NCI-H1105 (cell line): Measurements from ENCODE around the gene MAFF.

Experiments used
- DNase-seq: peaks from one replicate; lab custom pipeline; 2025; lab: John Stamatoyannopoulos, UW

Gene MAFF

GRCh38 chr22:38203855-38204514 lies 2.2 kb downstream of the MAFF start:
- no peak for DNase-seq

GRCh38 chr22:38204784-38205183 lies 3.0 kb downstream of the MAFF start:
- DNase-seq, result no peak

GRCh38 chr22:38205261-38206128 lies 3.7 kb downstream of the MAFF start:
- DNase-seq, result no peak

GRCh38 chr22:38207898-38208432 lies 6.2 kb downstream of the MAFF start:
- DNase-seq, result no peak

- DNase-seq, result no peak
Measured at GRCh38 chr22:38208551-38208968, 6.8 kb downstream of the MAFF start.

- no peak for DNase-seq
Measured at GRCh38 chr22:38211556-38211955, 9.8 kb downstream of the MAFF start.

GRCh38 chr22:38212442-38212841 lies 10.6 kb downstream of the MAFF start:
- DNase-seq, result no peak

- DNase-seq, result no peak
Measured at GRCh38 chr22:38213319-38213989, 11.7 kb downstream of the MAFF start.

DNA sequence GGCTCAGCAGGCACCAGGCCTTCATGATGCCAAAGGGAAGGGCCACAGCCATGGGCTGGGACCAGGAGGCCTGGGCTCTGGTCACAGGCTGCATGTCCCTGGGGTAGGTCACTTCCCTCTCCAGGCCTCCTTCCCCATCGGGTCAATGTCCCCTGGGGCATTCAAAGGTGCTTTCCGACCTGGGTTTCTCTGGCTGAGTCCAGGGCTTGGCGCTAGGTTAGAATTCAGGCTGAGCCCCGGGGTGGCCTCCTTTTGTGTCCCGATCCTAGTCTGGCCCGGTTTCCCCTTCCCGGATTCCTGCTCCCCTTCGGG lies 12.2 kb downstream of the MAFF start:
- DNase-seq, result no peak

GRCh38 chr22:38214302-38215056 lies 12.7 kb downstream of the MAFF start:
- no peak for DNase-seq

GRCh38 chr22:38215156-38216038 lies 13.6 kb downstream of the MAFF start:
- no peak for DNase-seq

- DNase-seq, result no peak
Measured at GRCh38 chr22:38218661-38219622, 17.1 kb downstream of the MAFF start.

DNA sequence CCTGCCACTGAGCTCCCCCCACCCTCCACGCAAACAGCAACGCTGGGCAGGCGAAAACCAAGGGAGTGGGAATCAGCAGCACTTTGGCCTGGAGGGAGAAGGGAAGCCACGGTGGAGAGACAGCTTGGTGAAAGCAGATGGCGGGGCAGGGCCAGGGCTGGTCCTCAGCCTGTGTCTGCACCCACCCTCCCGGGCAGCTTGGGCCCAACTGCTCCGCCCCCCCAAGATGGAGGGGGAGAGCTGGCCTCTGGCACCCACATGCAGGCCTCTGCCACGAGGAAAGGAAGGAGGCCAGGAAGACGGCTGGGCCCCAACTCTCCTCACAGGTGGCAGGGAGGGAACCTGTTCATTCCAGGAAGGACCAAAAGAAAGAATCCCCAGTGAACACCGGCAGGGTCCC lies 17.8 kb downstream of the MAFF start:
- DNase-seq, result no peak

DNA sequence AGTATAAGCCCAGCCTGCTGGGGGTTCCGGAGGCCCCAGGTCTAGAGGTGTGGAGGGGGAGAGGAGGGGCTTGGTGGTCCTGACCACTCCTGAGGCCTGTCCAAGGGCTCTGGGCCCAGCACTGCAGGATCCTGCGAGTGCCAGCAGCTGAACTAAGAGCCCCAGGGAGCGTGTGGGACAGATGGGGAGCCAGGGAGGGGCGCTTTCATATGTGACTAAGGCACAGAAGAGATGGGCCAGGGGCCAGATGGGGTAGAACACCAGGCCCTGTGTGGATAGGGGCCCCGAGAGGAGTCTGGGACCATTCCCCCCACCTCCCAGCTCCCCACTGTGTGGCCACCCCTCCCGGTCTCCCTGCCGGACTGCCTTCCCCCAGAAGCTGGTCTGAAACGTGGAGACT lies 18.4 kb downstream of the MAFF start:
- no peak for DNase-seq

- DNase-seq, result no peak
Measured at GRCh38 chr22:38220653-38221386, 19.0 kb downstream of the MAFF start.

GRCh38 chr22:38221407-38221806 lies 19.6 kb downstream of the MAFF start:
- DNase-seq, result no peak

GRCh38 chr22:38221908-38222796 lies 20.4 kb downstream of the MAFF start:
- no peak for DNase-seq

- DNase-seq, result no peak
Measured at GRCh38 chr22:38222797-38223119, 21.0 kb downstream of the MAFF start.
